Kidney (tissue), 14 donors: ENCODE data around the gene CARHSP1. TPM values are rescaled to one million over a fixed set of nuclear protein-coding genes. Genes with fewer than 3 reads are reported as not detected.
A peak's percentile ranks its signal among the peaks of the same experiment; 100 is the strongest.

Source experiments
- DNase-seq, 5 donors: peaks; one replicate each; pipeline ENCODE4 v3.0.0-alpha.2; 2013 to 2020
- FAIRE-seq: peaks from 2 replicates; lab custom pipeline; 2012; peaks lifted over from hg19 to GRCh38; lab: Jason Lieb, UNC
- H3K27ac ChIP-seq, 2 donors: one replicate each; pipeline ENCODE4 v1.7.0; 2013; ENCODE audit warnings: low read depth in 2 of 2, low read length in 2 of 2, inconsistent platforms in 1 of 2
- H3K27me3 ChIP-seq: one replicate; pipeline ENCODE4 v1.7.1; 2013; ENCODE audit warnings: low read length, inconsistent platforms; ENCODE audit not compliant: control insufficient read depth, insufficient read depth
- H3K36me3 ChIP-seq, 3 donors: one replicate each; pipeline versions ENCODE4 v1.7.0 to v1.7.1; 2013; ENCODE audit warnings: low read length in 3 of 3, control low read depth in 1 of 3, inconsistent platforms in 1 of 3; ENCODE audit not compliant: insufficient read depth in 3 of 3, control insufficient read depth in 2 of 3
- H3K4me1 ChIP-seq, 3 donors: one replicate each; pipeline versions ENCODE4 v1.7.0 to v1.7.1; 2013; ENCODE audit warnings: low read length in 3 of 3, inconsistent platforms in 1 of 3, low read depth in 1 of 3; ENCODE audit not compliant: control insufficient read depth in 2 of 3, insufficient read depth in 2 of 3
- H3K4me3 ChIP-seq, 3 donors: one replicate each; pipeline versions ENCODE4 v1.7.0 to v1.8.1; 2013; ENCODE audit warnings: low read length in 3 of 3, control low read depth in 1 of 3, inconsistent platforms in 1 of 3
- H3K9ac ChIP-seq, 3 donors: one replicate each; pipeline versions ENCODE4 v1.7.0 to v1.7.1; 2013; ENCODE audit warnings: low read length in 3 of 3, control low read depth in 1 of 3, inconsistent platforms in 1 of 3
- H3K9me3 ChIP-seq, 3 donors: one replicate each; pipeline versions ENCODE4 v1.7.0 to v1.7.1; 2013; ENCODE audit warnings: low read length in 3 of 3, control low read depth in 1 of 3, inconsistent platforms in 1 of 3; ENCODE audit not compliant: control insufficient read depth in 2 of 3, insufficient read depth in 1 of 3
- intact Hi-C: fragments of 100-400 bp; cut with DNase I; formaldehyde crosslinking; loops from one replicate; pipeline ENCODE4 v1.11.1; 2022
- polyA plus RNA-seq: library from polyadenylated mRNA; stranded (reverse); fragments of 350-450 nt; fragmentation: Illumina TruSeq; extraction: RNeasy Lipid Tissue Mini Kit (QIAGEN cat#74804); gene quantifications from one replicate; pipeline ENCODE4 v1.2.3, GENCODE V29; 2014; ENCODE audit warnings: low read depth, low replicate concordance; ENCODE audit not compliant: insufficient read depth
- total RNA-seq: library from RNA; stranded (reverse); fragmentation: NEBNext Ultra II Directional; extraction: Animal tissue kit (Norgen Biotek cat#: 25700); gene quantifications from one replicate; pipeline ENCODE4 v1.2.1, GENCODE V29; 2021
- TF ChIP-seq, protein P1 (sequence below): IDR thresholded peaks from 3 replicates; pipeline ENCODE4 v1.5.1; 2012; ENCODE audit warnings: mild to moderate bottlenecking, moderate library complexity, borderline replicate concordance; ENCODE audit not compliant: insufficient read depth; ENCODE audit errors: extremely low read depth
- donor health status: control.
- donor health status: control.
- donor health status: control.
- donor health status: control.
- donor health status: control.
- donor health status: DM: yes; HTN: yes; CAD: no.
- donor health status: Normal renal cell carcinoma (clear cell type).

CARHSP1 gene
- total and polyA plus RNA-seq, 2 donors from 2014 or later, result 130 to 134 TPM

DNA sequence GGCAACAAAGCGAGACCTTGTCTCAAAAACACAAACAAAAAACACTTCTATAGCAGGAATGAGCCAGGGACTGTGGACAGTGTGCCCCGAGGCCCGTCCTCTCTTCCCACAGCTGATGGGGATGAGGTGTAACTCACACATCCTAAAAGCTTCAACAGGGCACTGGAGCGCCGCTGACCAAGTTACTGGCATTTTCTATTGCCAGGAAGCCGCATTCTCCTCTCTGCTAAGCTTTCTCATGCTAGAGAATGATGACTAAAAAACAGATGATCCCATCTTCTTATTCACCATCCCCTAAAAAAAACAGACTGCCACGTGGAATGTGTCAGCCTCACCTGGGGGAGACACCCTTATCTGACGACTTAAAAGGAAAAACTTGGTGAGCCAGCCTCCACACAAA lies 16.3 kb downstream of the CARHSP1 start:
- Histone ChIP-seq H3K9me3 (no peaks in the 10 kb centered on the region), H3K27ac (peak overlapping the region in 1 of 2 donors; percentile 23), H3K9ac (no peak overlapping the region), H3K4me3 (no peak overlapping the region), H3K36me3 (peaks cover 4 to 24% (median 18%) of the 10 kb centered on the region in 3 donors), H3K27me3 (no peaks in the 10 kb centered on the region), H3K4me1 (peaks cover 0 to 9% (median 5%) of the 10 kb centered on the region in 3 donors)
- FAIRE-seq (no peak), DNase-seq (no peak)
- intact Hi-C loops, result no loop called here
- TF ChIP-seq, protein P1, sequence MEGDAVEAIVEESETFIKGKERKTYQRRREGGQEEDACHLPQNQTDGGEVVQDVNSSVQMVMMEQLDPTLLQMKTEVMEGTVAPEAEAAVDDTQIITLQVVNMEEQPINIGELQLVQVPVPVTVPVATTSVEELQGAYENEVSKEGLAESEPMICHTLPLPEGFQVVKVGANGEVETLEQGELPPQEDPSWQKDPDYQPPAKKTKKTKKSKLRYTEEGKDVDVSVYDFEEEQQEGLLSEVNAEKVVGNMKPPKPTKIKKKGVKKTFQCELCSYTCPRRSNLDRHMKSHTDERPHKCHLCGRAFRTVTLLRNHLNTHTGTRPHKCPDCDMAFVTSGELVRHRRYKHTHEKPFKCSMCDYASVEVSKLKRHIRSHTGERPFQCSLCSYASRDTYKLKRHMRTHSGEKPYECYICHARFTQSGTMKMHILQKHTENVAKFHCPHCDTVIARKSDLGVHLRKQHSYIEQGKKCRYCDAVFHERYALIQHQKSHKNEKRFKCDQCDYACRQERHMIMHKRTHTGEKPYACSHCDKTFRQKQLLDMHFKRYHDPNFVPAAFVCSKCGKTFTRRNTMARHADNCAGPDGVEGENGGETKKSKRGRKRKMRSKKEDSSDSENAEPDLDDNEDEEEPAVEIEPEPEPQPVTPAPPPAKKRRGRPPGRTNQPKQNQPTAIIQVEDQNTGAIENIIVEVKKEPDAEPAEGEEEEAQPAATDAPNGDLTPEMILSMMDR, result no peak

DNA sequence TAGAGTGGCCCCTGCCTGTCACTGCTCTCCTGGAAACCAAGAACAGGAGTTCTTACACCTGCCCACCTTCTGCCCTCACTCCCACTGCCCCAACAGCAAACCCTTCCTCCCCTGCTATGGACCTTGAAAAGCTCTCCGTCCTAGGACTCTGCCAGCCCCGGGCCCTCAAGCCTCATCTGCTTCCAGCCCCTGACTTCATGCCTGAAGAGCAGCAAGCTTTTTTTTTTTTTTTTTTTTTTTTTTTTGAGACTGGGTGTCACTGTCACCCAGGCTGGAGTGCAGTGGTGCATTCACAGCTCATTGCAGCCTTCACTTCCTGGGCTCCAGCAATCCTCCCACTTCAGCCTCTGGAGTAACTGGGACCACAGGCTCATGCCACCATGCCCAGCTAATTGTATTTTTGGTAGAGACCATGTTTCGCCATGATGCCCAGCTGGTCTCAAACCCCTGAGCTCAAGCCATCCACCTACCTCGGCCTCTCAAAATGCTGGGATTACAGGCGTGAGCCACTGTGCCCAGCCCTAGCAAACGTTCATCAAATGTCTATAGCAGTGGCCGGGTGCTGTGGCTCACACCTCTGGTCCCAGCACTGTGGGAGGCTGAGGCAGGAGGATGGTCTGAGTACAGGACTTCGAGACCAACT lies 16.9 kb downstream of the CARHSP1 start:
- Histone ChIP-seq H3K36me3 (peaks cover 4 to 24% (median 18%) of the 10 kb centered on the region in 3 donors), H3K9ac (no peak overlapping the region), H3K27me3 (no peaks in the 10 kb centered on the region), H3K9me3 (no peaks in the 10 kb centered on the region), H3K4me3 (no peak overlapping the region), H3K27ac (no peak overlapping the region), H3K4me1 (peaks cover 0 to 9% (median 5%) of the 10 kb centered on the region in 3 donors)
- no peak for FAIRE-seq
- no peak for DNase-seq
- TF ChIP-seq, protein P1, result no peak
- intact Hi-C loops, result no loop called here

DNA sequence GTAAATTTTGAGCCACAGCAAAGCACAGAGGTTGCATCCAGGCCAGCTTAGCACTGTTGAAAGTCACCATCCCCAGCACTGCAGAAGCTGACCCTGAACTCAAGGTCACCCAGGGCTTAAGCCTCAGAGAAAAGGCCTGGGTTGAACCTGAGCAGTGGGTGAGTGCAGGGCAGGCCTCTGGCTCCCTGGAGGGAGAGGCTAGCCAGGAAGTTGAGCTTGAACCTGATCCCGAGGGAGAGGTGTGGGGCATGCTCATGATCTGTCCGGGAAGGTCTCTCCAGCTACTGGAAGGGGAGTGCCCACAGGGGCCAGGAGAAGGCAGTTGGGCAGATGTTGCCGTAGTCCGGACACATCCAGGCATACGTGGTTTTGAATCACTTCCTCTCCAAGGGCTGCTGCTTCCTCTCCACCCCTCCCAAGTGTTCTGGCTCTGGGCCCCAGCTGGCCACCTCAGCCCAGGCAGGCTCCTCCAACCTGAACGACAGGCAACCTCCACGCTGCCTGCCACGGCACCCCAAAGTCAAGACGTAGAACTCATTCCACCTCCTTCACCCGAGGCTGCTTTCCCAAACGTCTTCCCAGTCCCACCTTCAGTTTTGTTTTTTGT lies 18.4 kb downstream of the CARHSP1 start:
- TF ChIP-seq, protein P1, result no peak
- H3K27ac ChIP-seq, result peak overlapping the region; percentile 11 to 23
- FAIRE-seq (no peak), DNase-seq (peak in 1 of 5 donors; percentile 79)
- H3K36me3 ChIP-seq, result peaks cover 4 to 24% (median 18%) of the 10 kb centered on the region in 3 donors
- H3K27me3 ChIP-seq, result no peaks in the 10 kb centered on the region
- no peaks in the 10 kb centered on the region for H3K9me3 ChIP-seq
- H3K9ac ChIP-seq, result peak overlapping the region in 1 of 3 donors; percentile 19
- intact Hi-C loops, result no loop called here
- H3K4me3 ChIP-seq, result no peak overlapping the region
- H3K4me1 ChIP-seq, result peaks cover 0 to 9% (median 5%) of the 10 kb centered on the region in 3 donors
